ENCODE results near the gene SOX10. TPM values are rescaled to one million over a fixed set of nuclear protein-coding genes. Genes with fewer than 3 reads are reported as not detected.

SOX10 gene
- total RNA-seq, 2 experiments from 2014 or later = not detected

DNA sequence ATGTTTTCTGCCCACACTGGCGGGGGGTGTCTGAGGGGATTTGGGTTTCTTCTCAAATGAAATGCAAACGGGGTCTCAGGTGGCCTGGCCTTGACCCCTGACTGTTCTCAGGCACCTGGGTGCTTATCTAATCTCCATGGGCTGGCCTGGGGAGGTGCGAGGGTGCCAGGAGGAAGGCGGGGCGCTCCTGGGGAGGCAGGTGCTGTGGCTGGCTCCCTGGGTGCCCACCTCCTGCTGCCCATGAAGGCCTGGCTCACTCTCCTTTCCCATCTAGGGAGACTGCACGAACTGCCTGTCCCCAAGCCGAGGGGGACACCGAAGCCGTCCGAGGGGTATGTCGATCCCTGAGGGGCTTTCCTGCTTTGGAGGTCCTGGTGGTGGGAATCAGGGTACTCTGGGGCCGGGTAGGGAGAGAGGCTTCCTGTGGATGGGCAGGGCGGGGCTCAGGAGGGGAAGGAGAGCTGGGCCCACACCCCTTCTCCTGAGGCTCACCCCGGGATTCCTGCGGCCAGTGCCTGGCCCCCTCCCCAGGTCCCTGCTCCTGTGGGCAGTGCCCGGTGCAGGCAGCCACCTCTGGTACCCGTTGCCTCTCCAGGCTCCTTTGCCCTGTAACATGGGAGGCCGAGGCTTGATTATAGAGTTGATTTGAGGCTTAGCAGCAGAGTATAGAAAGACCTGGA lies 59.8 kb downstream of the SOX10 start:
- Mint-ChIP-seq H3K4me3 (no peak overlapping the region), H3K27me3 (no peaks in the 10 kb centered on the region), H3K9me3 (no peaks in the 10 kb centered on the region), H3K27ac (no peak overlapping the region), H3K4me1 (peaks cover 8% of the 10 kb centered on the region), H3K36me3 (ENCODE audit: low read depth) (peaks cover 14% of the 10 kb centered on the region)
- POLR2A ChIA-PET = no interaction called here
- DNase-seq = no peak
- CTCF ChIA-PET = no interaction called here

DNA sequence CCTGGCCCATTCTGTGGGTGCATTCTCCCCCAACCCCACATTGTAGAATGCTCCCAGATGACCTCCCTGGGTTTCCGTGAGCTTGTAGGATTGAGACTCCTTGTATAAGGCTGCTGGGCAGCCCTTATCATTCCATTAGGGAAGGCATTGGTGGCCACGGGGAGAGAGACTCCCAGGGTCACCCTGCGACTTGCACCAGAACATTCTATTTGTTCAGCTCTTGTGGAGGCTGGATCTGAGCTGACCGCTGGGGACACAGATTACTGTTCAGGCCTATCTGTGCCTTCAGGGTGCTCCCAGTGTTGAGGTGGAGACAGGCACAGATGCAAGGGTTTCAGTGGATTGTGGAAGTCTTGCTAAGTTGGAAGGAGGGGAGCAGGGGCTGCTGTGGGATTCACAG lies 60.4 kb downstream of the SOX10 start:
- POLR2A ChIA-PET = no interaction called here
- CTCF ChIA-PET = no interaction called here
- H3K4me3 Mint-ChIP-seq = no peak overlapping the region
- DNase-seq = no peak
- no peaks in the 10 kb centered on the region for H3K9me3 Mint-ChIP-seq
- H3K4me1 Mint-ChIP-seq = peaks cover 8% of the 10 kb centered on the region
- no peaks in the 10 kb centered on the region for H3K27me3 Mint-ChIP-seq
- peaks cover 12% of the 10 kb centered on the region for H3K36me3 Mint-ChIP-seq (ENCODE audit: low read depth)
- no peak overlapping the region for H3K27ac Mint-ChIP-seq

Small RNA genes within 50 kb of the gene (microRNA-seq; reads per million reads assigned to microRNA genes)
- gene MIR4534 (ENCODE audit: borderline microRNAs expressed, borderline replicate concordance) (not detected), gene MIR6820 (ENCODE audit: borderline microRNAs expressed, borderline replicate concordance) (1.3 reads per million)

Other genes starting within 250 kb of the SOX10 start
- gene GCAT, start 176.6 kb downstream of the SOX10 start, total RNA-seq = 10 to 100 TPM; 10.4 to 12.0 TPM
- not detected for gene GALR3, start 161.2 kb downstream of the SOX10 start, total RNA-seq
- gene ANKRD54, start 140.2 kb downstream of the SOX10 start, total RNA-seq = 10 to 100 TPM; 26.7 to 27.4 TPM
- 100 to 1,000 TPM; 444 to 449 TPM for gene EIF3L, start 135.1 kb downstream of the SOX10 start, total RNA-seq
- 10 to 100 TPM; 27.6 to 30.7 TPM for gene MICALL1, start 78.3 kb downstream of the SOX10 start, total RNA-seq
- gene C22orf23, start 31.0 kb downstream of the SOX10 start, total RNA-seq = under 1 TPM in 1 of 2 experiments, not detected in 1; 0.23 TPM
- 10 to 100 TPM; 58.5 to 66.3 TPM for gene POLR2F, start 30.9 kb downstream of the SOX10 start, total RNA-seq
- gene PICK1, start 72.8 kb upstream of the SOX10 start, total RNA-seq = 10 to 100 TPM; 15.2 to 15.4 TPM
- gene SLC16A8, start 99.6 kb upstream of the SOX10 start, total RNA-seq = not detected
- under 1 TPM; 0.50 to 0.55 TPM for gene BAIAP2L2, start 126.1 kb upstream of the SOX10 start, total RNA-seq
- gene PLA2G6, start 197.3 kb upstream of the SOX10 start, total RNA-seq = 10 to 100 TPM; 65.0 to 72.0 TPM
- gene MAFF, start 217.4 kb upstream of the SOX10 start, total RNA-seq = 1 to 10 TPM; 4.7 to 5.0 TPM

Measured in activated CD4-positive, alpha-beta T cell treated with anti-CD3 and anti-CD28 coated beads, Interleukin-2, amount 10 ng/mL, durations not matched to agents 7 days and 5 days (primary cell).